Esophagus squamous epithelium (tissue), 4 donors: ENCODE measurements around the gene C20orf173.

Experiments
- CTCF ChIP-seq, 6 experiments: fragments of 450-650 bp in 4 of 6; fragments of 200-600 bp in 2 of 6; sonication (generic) in 2 of 6; IDR thresholded peaks; one replicate each; pipeline ENCODE4 v1.5.1; 2016 to 2019; ENCODE audit warnings: antibody characterized with exemption in 6 of 6, mild to moderate bottlenecking in 4 of 6, moderate library complexity in 4 of 6
- POLR2A ChIP-seq, 4 donors: fragments of 450-650 bp; IDR thresholded peaks; one replicate each; pipeline ENCODE4 v1.6.1; 2017; ENCODE audit warnings: antibody characterized with exemption in 4 of 4, mild to moderate bottlenecking in 4 of 4, moderate library complexity in 3 of 4

GRCh38 chr20:35559042-35559693, 29.7 kb upstream of the C20orf173 start:
- TF ChIP-seq CTCF (IDR thresholded peaks at IDR 0.05) (no peak), POLR2A (IDR thresholded peaks at IDR 0.05) (no peak)
